ENCODE results near the gene COPG1.

Gene COPG1

GRCh38 chr3:129317848-129318247, 68.4 kb downstream of the COPG1 start:
- DNase-seq (ENCODE audit: low spot score): no peak
- Mint-ChIP-seq H3K27ac (no peak overlapping the region), H3K9me3 (no peaks in the 10 kb centered on the region), H3K4me3 (no peak overlapping the region), H3K27me3 (ENCODE audit: low read depth) (peaks cover 2% of the 10 kb centered on the region), H3K36me3 (ENCODE audit: low read depth) (peaks cover 4% of the 10 kb centered on the region), H3K4me1 (ENCODE audit: low read depth) (peaks cover 16% of the 10 kb centered on the region)

GRCh38 chr3:129318921-129319320, 69.5 kb downstream of the COPG1 start:
- H3K4me3 Mint-ChIP-seq: no peak overlapping the region
- H3K9me3 Mint-ChIP-seq: no peaks in the 10 kb centered on the region
- no peak overlapping the region for H3K27ac Mint-ChIP-seq

GRCh38 chr3:129320261-129320660, 70.9 kb downstream of the COPG1 start:
- Mint-ChIP-seq H3K27me3 (ENCODE audit: low read depth) (peaks cover 2% of the 10 kb centered on the region), H3K27ac (no peak overlapping the region), H3K4me1 (ENCODE audit: low read depth) (peaks cover 5% of the 10 kb centered on the region), H3K4me3 (no peak overlapping the region), H3K36me3 (ENCODE audit: low read depth) (peaks cover 2% of the 10 kb centered on the region), H3K9me3 (no peaks in the 10 kb centered on the region)
- DNase-seq (ENCODE audit: low spot score): no peak

More at GRCh38 chr3:129318921-129319320, 69.5 kb downstream of the COPG1 start:
- Mint-ChIP-seq H3K4me1 (ENCODE audit: low read depth) (peaks cover 8% of the 10 kb centered on the region), H3K36me3 (ENCODE audit: low read depth) (peaks cover 4% of the 10 kb centered on the region), H3K27me3 (ENCODE audit: low read depth) (peaks cover 2% of the 10 kb centered on the region)
- DNase-seq (ENCODE audit: low spot score): no peak

- no peak overlapping the region for H3K4me3 Mint-ChIP-seq
- H3K27me3 Mint-ChIP-seq (ENCODE audit: low read depth): no peaks in the 10 kb centered on the region
- H3K27ac Mint-ChIP-seq: no peak overlapping the region
These were observed 71.5 kb downstream of the COPG1 start for GRCh38 chr3:129320825-129321487.

GRCh38 chr3:129321887-129322286, 72.5 kb downstream of the COPG1 start:
- no peak overlapping the region for H3K27ac Mint-ChIP-seq
- DNase-seq (ENCODE audit: low spot score): no peak
- H3K9me3 Mint-ChIP-seq: no peaks in the 10 kb centered on the region
- no peaks in the 10 kb centered on the region for H3K27me3 Mint-ChIP-seq (ENCODE audit: low read depth)
- H3K36me3 Mint-ChIP-seq (ENCODE audit: low read depth): no peaks in the 10 kb centered on the region
- H3K4me3 Mint-ChIP-seq: no peak overlapping the region
- peaks cover 3% of the 10 kb centered on the region for H3K4me1 Mint-ChIP-seq (ENCODE audit: low read depth)

More at GRCh38 chr3:129320825-129321487, 71.5 kb downstream of the COPG1 start:
- Mint-ChIP-seq H3K36me3 (ENCODE audit: low read depth) (no peaks in the 10 kb centered on the region), H3K4me1 (ENCODE audit: low read depth) (peaks cover 3% of the 10 kb centered on the region), H3K9me3 (no peaks in the 10 kb centered on the region)
- DNase-seq (ENCODE audit: low spot score): no peak

GRCh38 chr3:129323651-129324294, 74.4 kb downstream of the COPG1 start:
- no peaks in the 10 kb centered on the region for H3K4me1 Mint-ChIP-seq (ENCODE audit: low read depth)
- no peaks in the 10 kb centered on the region for H3K9me3 Mint-ChIP-seq
- no peak overlapping the region for H3K27ac Mint-ChIP-seq
- H3K27me3 Mint-ChIP-seq (ENCODE audit: low read depth): no peaks in the 10 kb centered on the region
- H3K4me3 Mint-ChIP-seq: no peak overlapping the region
- DNase-seq (ENCODE audit: low spot score): no peak
- H3K36me3 Mint-ChIP-seq (ENCODE audit: low read depth): no peaks in the 10 kb centered on the region

GRCh38 chr3:129324855-129325254, 75.4 kb downstream of the COPG1 start:
- H3K4me1 Mint-ChIP-seq (ENCODE audit: low read depth): no peaks in the 10 kb centered on the region
- no peaks in the 10 kb centered on the region for H3K27me3 Mint-ChIP-seq (ENCODE audit: low read depth)
- DNase-seq (ENCODE audit: low spot score): no peak
- no peak overlapping the region for H3K27ac Mint-ChIP-seq
- no peaks in the 10 kb centered on the region for H3K9me3 Mint-ChIP-seq
- no peak overlapping the region for H3K4me3 Mint-ChIP-seq
- no peaks in the 10 kb centered on the region for H3K36me3 Mint-ChIP-seq (ENCODE audit: low read depth)

- H3K4me3 Mint-ChIP-seq: no peak overlapping the region
- no peak for DNase-seq (ENCODE audit: low spot score)
- H3K27ac Mint-ChIP-seq: no peak overlapping the region
- H3K4me1 Mint-ChIP-seq (ENCODE audit: low read depth): no peaks in the 10 kb centered on the region
- no peaks in the 10 kb centered on the region for H3K27me3 Mint-ChIP-seq (ENCODE audit: low read depth)
- H3K9me3 Mint-ChIP-seq: no peaks in the 10 kb centered on the region
- no peaks in the 10 kb centered on the region for H3K36me3 Mint-ChIP-seq (ENCODE audit: low read depth)
These were observed 76.0 kb downstream of the COPG1 start for GRCh38 chr3:129325383-129325782.

- DNase-seq (ENCODE audit: low spot score): no peak
- no peaks in the 10 kb centered on the region for H3K9me3 Mint-ChIP-seq
- no peak overlapping the region for H3K4me3 Mint-ChIP-seq
- H3K36me3 Mint-ChIP-seq (ENCODE audit: low read depth): no peaks in the 10 kb centered on the region
- H3K27ac Mint-ChIP-seq: no peak overlapping the region
- H3K27me3 Mint-ChIP-seq (ENCODE audit: low read depth): no peaks in the 10 kb centered on the region
- H3K4me1 Mint-ChIP-seq (ENCODE audit: low read depth): no peaks in the 10 kb centered on the region
These were observed 76.7 kb downstream of the COPG1 start for GRCh38 chr3:129326138-129326537.

GRCh38 chr3:129326595-129326994, 77.2 kb downstream of the COPG1 start:
- no peak for DNase-seq (ENCODE audit: low spot score)
- H3K4me3 Mint-ChIP-seq: no peak overlapping the region
- no peaks in the 10 kb centered on the region for H3K9me3 Mint-ChIP-seq
- no peaks in the 10 kb centered on the region for H3K4me1 Mint-ChIP-seq (ENCODE audit: low read depth)
- H3K27ac Mint-ChIP-seq: no peak overlapping the region
- H3K27me3 Mint-ChIP-seq (ENCODE audit: low read depth): no peaks in the 10 kb centered on the region
- H3K36me3 Mint-ChIP-seq (ENCODE audit: low read depth): no peaks in the 10 kb centered on the region
